ENCODE measurements around the gene IL10RB. TPM values are rescaled to one million over a fixed set of nuclear protein-coding genes. Genes with fewer than 3 reads are reported as not detected.
A peak's percentile ranks its signal among the peaks of the same experiment; 100 is the strongest.

Gene IL10RB
- total and polyA plus RNA-seq, 2 of the 8 experiments (the other 6 are each of a cell fraction or from before 2014, with no cell fraction given) = 2.7 to 3.2 TPM

GRCh38 chr21:33232291-33233034, 33.7 kb upstream of the IL10RB start:
- Histone ChIP-seq H3K36me3 (ENCODE audit: control insufficient read depth in 2 of 4, insufficient read depth in 4 of 4, low read length in 3 of 4) (peaks cover 0 to 3% (median 3%) of the 10 kb centered on the region in 4 experiments; a peak in 3 of 8 replicates), H2BK120ac (replicated peaks; ENCODE audit: low read depth, low read length) (no peak overlapping the region), H2AK5ac (ENCODE audit: low read depth, low read length) (no peak overlapping the region), H3K27me3 (replicated peaks in 1 of 4; ENCODE audit: control insufficient read depth in 3 of 4, extremely low read depth in 1 of 4, insufficient read depth in 3 of 4, low read length in 3 of 4) (no peaks in the 10 kb centered on the region), H4K8ac (ENCODE audit: extremely low read depth, insufficient read depth, low read length) (no peak overlapping the region), H3K23ac (ENCODE audit: insufficient read length) (no peak overlapping the region), H2BK15ac (ENCODE audit: low read length) (no peak overlapping the region), H3K4me2 (ENCODE audit: insufficient read depth in 1 of 2, low read depth in 2 of 2, low read length in 2 of 2) (no peak overlapping the region; a peak in 1 of 4 replicates), H4K91ac (replicated peaks; ENCODE audit: insufficient read length, low read length) (no peak overlapping the region), H3K9me3 (ENCODE audit: insufficient read depth in 2 of 2, low read depth in 1 of 2, low read length in 1 of 2) (peaks cover 3 to 7% of the 10 kb centered on the region in 2 experiments; a peak in 3 of 4 replicates), H3K4me3 (ENCODE audit: extremely low read depth in 1 of 4, insufficient read depth in 2 of 4, low read depth in 3 of 4, low read length in 4 of 4) (no peak overlapping the region), H3K23me2 (ENCODE audit: low read depth, low read length) (peaks cover 4% of the 10 kb centered on the region; the same call in 1 of the 2 replicates), H3K14ac (ENCODE audit: insufficient read length) (no peak overlapping the region), H3K79me1 (ENCODE audit: low read depth, low read length) (peaks cover 6% of the 10 kb centered on the region), H3K4ac (replicated peaks; ENCODE audit: insufficient read length, low read depth, low read length) (no peak overlapping the region), H4K5ac (ENCODE audit: insufficient read length, low read depth, low read length) (no peak overlapping the region), H2BK20ac (ENCODE audit: low read length) (no peak overlapping the region), H3K18ac (ENCODE audit: extremely low read depth, low read length) (no peak overlapping the region), H3K56ac (replicated peaks; ENCODE audit: insufficient read length, low read depth, low read length) (no peak overlapping the region), H2BK5ac (ENCODE audit: low read depth, low read length) (no peak overlapping the region), H2AFZ (ENCODE audit: low read length) (no peak overlapping the region), H2BK12ac (ENCODE audit: low read depth, low read length) (no peak overlapping the region), H3K9ac (replicated peaks in 1 of 4; ENCODE audit: extremely low read depth in 1 of 4, low read depth in 3 of 4, low read length in 3 of 4) (peak overlapping the region in 1 of 4 experiments; percentile 59; a peak in 2 of 7 replicates), H3K4me1 (replicated peaks in 1 of 4; ENCODE audit: control insufficient read depth in 3 of 4, insufficient read depth in 4 of 4, low read length in 3 of 4) (peaks cover 0 to 7% (median under 1%) of the 10 kb centered on the region in 4 experiments; a peak in 2 of 7 replicates), H4K20me1 (replicated peaks in 1 of 2; ENCODE audit: control insufficient read depth in 1 of 2, insufficient read depth in 2 of 2, low read length in 2 of 2) (peaks cover 0 to 3% of the 10 kb centered on the region in 2 experiments), H3K79me2 (ENCODE audit: control insufficient read depth in 1 of 2, insufficient read depth in 2 of 2, low read length in 2 of 2) (peaks cover 0 to 39% of the 10 kb centered on the region in 2 experiments; a peak in 2 of 4 replicates), H3K27ac (ENCODE audit: low read depth, low read length) (no peak overlapping the region)
- ChIA-PET POLR2A (ENCODE audit: partially characterized antibody) (interaction anchor here (1.1 kb wide), 1 partner anchor 213 kb away, joined by 3 read pairs; no protein-coding TSS in a partner anchor), CTCF (ENCODE audit: partially characterized antibody) (interaction anchor here (0.6 to 1.5 kb wide), 2 partner anchors 129 to 158 kb away, joined by 3 to 4 read pairs; no protein-coding TSS in a partner anchor)
- TF ChIP-seq, protein P1, sequence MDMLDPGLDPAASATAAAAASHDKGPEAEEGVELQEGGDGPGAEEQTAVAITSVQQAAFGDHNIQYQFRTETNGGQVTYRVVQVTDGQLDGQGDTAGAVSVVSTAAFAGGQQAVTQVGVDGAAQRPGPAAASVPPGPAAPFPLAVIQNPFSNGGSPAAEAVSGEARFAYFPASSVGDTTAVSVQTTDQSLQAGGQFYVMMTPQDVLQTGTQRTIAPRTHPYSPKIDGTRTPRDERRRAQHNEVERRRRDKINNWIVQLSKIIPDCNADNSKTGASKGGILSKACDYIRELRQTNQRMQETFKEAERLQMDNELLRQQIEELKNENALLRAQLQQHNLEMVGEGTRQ (IDR thresholded peaks at IDR 0.05; ENCODE audit: low read length) = no peak
- DNase-seq (ENCODE audit: low read depth in 1 of 2, low spot score in 2 of 2) = no peak
- WGBS, 2 experiments (ENCODE audit: extremely low coverage in 1 of 2, insufficient coverage in 1 of 2, insufficient read length in 1 of 2, insufficient replicate concordance in 2 of 2, low coverage in 1 of 2, low lambda C conversion rate in 2 of 2, missing lambda C conversion rate in 1 of 2) = 70% methylated on average over 5 of the region's 5 CpGs; no CpG with 5 or more reads in 1 of the 2 experiments
- FAIRE-seq = no peak

Measured in H1 (cell line).